ENCODE measurements around the gene TDRD5. TPM values are rescaled to one million over a fixed set of nuclear protein-coding genes. Genes with fewer than 3 reads are reported as not detected.

TDRD5 gene
- total RNA-seq, 4 donors from 2014 or later, result 0.34 to 0.78 (median 0.61) TPM

GRCh38 chr1:179709841-179710329 lies 118.3 kb downstream of the TDRD5 start:
- intact Hi-C loops (cut with DNase I; ENCODE audit: low total_unique reads), result no loop called here
- TF ChIP-seq POLR2A (IDR thresholded peaks at IDR 0.05) (no peak), CTCF (IDR thresholded peaks at IDR 0.05) (no peak)
- H3K4me3 ChIP-seq (ENCODE audit: low read depth, poor library complexity, severe bottlenecking), result no peak overlapping the region
- WGBS, 2 donors, result 32 to 34% methylated on average over 5 of the region's 5 CpGs
- no peak for DNase-seq (ENCODE audit: low spot score in 2 of 2)

GRCh38 chr1:179714159-179714558 lies 122.5 kb downstream of the TDRD5 start:
- 91 to 92% methylated on average over 1 of the region's 1 CpG for WGBS, 2 donors
- intact Hi-C loops (cut with DNase I; ENCODE audit: low total_unique reads), result no loop called here
- TF ChIP-seq POLR2A (IDR thresholded peaks at IDR 0.05) (no peak), CTCF (IDR thresholded peaks at IDR 0.05) (no peak)
- H3K4me3 ChIP-seq (ENCODE audit: low read depth, poor library complexity, severe bottlenecking), result no peak overlapping the region
- DNase-seq (ENCODE audit: low spot score in 2 of 2), result no peak

- intact Hi-C loops (cut with DNase I; ENCODE audit: low total_unique reads), result no loop called here
- TF ChIP-seq CTCF (IDR thresholded peaks at IDR 0.05) (no peak), POLR2A (IDR thresholded peaks at IDR 0.05) (no peak)
- H3K4me3 ChIP-seq (ENCODE audit: low read depth, poor library complexity, severe bottlenecking), result no peak overlapping the region
- DNase-seq (ENCODE audit: low spot score in 2 of 2), result no peak
These were observed 123.0 kb downstream of the TDRD5 start for GRCh38 chr1:179714623-179715022.

GRCh38 chr1:179719272-179719671 lies 127.6 kb downstream of the TDRD5 start:
- no peak overlapping the region for H3K4me3 ChIP-seq (ENCODE audit: low read depth, poor library complexity, severe bottlenecking)
- TF ChIP-seq CTCF (IDR thresholded peaks at IDR 0.05), result no peak
- TF ChIP-seq POLR2A (IDR thresholded peaks at IDR 0.05), result no peak
- no peak for DNase-seq (ENCODE audit: low spot score in 2 of 2)
- intact Hi-C loops (cut with DNase I; ENCODE audit: low total_unique reads), result no loop called here

- intact Hi-C loops (cut with DNase I; ENCODE audit: low total_unique reads), result no loop called here
- TF ChIP-seq POLR2A (IDR thresholded peaks at IDR 0.05) (no peak), CTCF (IDR thresholded peaks at IDR 0.05) (no peak)
- H3K4me3 ChIP-seq (ENCODE audit: low read depth, poor library complexity, severe bottlenecking), result no peak overlapping the region
- no peak for DNase-seq (ENCODE audit: low spot score in 2 of 2)
- WGBS, 2 donors, result 44 to 53% methylated on average over 2 of the region's 2 CpGs
These were observed 136.6 kb downstream of the TDRD5 start for GRCh38 chr1:179728271-179728670.

GRCh38 chr1:179729881-179730280 lies 138.2 kb downstream of the TDRD5 start:
- DNase-seq (ENCODE audit: low spot score in 2 of 2), result no peak
- intact Hi-C loops (cut with DNase I; ENCODE audit: low total_unique reads), result loop anchor here (10.0 kb wide), 1 partner anchor 425 kb away; no protein-coding TSS in a partner anchor
- WGBS, 2 donors, result 79 to 86% methylated on average over 4 of the region's 4 CpGs
- TF ChIP-seq POLR2A (IDR thresholded peaks at IDR 0.05) (no peak), CTCF (IDR thresholded peaks at IDR 0.05) (no peak)
- H3K4me3 ChIP-seq (ENCODE audit: low read depth, poor library complexity, severe bottlenecking), result no peak overlapping the region
